ENCODE results near the gene KRCC1.
"Not testable (repeated sequence)": the region's sequence is repeated elsewhere in the genome, so short reads cannot be mapped to it uniquely, and the experiment has no call there.

Gene KRCC1

GRCh38 chr2:88000474-88000873, 55.1 kb downstream of the KRCC1 start:
- DNase-seq (ENCODE audit: low spot score) = not testable (repeated sequence)

GRCh38 chr2:87996570-87996969, 59.0 kb downstream of the KRCC1 start:
- no peak for DNase-seq (ENCODE audit: low spot score)

- no peak for DNase-seq (ENCODE audit: low spot score)
Measured at GRCh38 chr2:87995756-87996155, 59.8 kb downstream of the KRCC1 start.

- DNase-seq (ENCODE audit: low spot score) = not testable (repeated sequence)
Measured at GRCh38 chr2:87994304-87994850, 61.2 kb downstream of the KRCC1 start.

- DNase-seq (ENCODE audit: low spot score) = not testable (repeated sequence)
Measured at GRCh38 chr2:87992569-87992968, 63.0 kb downstream of the KRCC1 start.

- not testable (repeated sequence) for DNase-seq (ENCODE audit: low spot score)
Measured at GRCh38 chr2:87987473-87987872, 68.1 kb downstream of the KRCC1 start.

GRCh38 chr2:87985902-87986301, 69.7 kb downstream of the KRCC1 start:
- DNase-seq (ENCODE audit: low spot score) = not testable (repeated sequence)

GRCh38 chr2:87981182-87981581, 74.4 kb downstream of the KRCC1 start:
- not testable (repeated sequence) for DNase-seq (ENCODE audit: low spot score)
